Sigmoid colon (tissue), 4 donors: Measurements from ENCODE around the gene PAPOLA.

Experiments
- EP300 ChIP-seq, 4 donors: sonication (generic); formaldehyde crosslinking; IDR thresholded peaks; one replicate each; pipeline ENCODE4 v1.6.1; 2017; ENCODE audit warnings: antibody characterized with exemption in 4 of 4
- POLR2A ChIP-seq, 2 donors: fragments of 450-650 bp; IDR thresholded peaks; one replicate each; pipeline ENCODE4 v1.6.1; 2016; ENCODE audit warnings: antibody characterized with exemption in 2 of 2, mild to moderate bottlenecking in 2 of 2, moderate library complexity in 2 of 2
- POLR2AphosphoS5 ChIP-seq, 4 donors: sonication (generic); formaldehyde crosslinking; IDR thresholded peaks; one replicate each; pipeline ENCODE4 v1.6.1; 2017; ENCODE audit warnings: antibody characterized with exemption in 4 of 4
- TF ChIP-seq, protein P1 (sequence below), 4 experiments: fragments of 450-650 bp in 3 of 4; fragments of 200-600 bp in 1 of 4; IDR thresholded peaks; one replicate each; pipeline ENCODE4 v1.5.1; 2016 to 2019; ENCODE audit warnings: antibody characterized with exemption in 4 of 4, mild to moderate bottlenecking in 3 of 4, moderate library complexity in 2 of 4

DNA sequence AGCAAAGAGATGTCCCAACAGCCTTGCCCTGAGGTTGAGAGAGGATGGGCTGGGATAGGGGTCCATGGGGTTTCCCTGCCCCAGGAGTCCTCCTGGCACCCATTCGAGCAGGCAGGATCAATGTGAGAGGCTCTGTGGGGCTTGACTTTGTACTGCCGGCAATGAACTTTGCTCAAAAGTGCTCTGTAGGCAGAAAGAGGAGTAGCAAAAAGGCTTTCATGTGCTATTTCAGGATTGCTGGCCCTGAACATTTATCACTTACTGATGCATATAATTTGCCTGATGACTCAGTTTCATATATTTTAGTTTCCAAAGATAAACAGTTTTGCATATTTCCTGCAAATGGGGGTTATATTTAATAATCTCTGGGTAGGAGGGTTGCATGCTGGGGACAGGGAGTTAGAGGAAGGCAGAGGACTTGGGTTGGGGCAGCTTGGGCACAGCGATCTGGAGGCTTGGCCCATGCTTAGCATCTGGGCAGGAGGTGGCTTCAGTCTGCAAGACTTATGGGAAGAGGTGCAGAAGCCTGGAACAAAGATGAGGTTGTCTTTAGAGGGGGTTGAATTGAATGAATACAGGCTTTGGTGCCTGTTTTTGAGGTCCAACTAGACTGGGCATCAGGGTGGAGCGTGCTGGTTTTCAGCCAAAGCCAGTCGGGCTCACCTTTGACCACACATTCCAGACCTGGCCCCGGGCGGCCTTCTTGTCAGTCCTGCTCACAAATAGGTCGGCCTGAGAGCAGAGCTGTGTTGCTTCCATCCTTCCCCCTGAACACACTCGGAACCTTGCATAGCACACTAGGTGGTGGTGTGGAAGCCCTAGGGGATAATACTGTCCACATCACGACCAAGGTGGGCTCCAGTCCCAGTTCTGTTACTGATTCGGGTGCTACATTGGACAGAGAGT is 101.4 kb downstream of the PAPOLA start:
- no peak for TF ChIP-seq POLR2AphosphoS5 (IDR thresholded peaks at IDR 0.05)
- no peak for TF ChIP-seq POLR2A (IDR thresholded peaks at IDR 0.05)
- TF ChIP-seq, protein P1, sequence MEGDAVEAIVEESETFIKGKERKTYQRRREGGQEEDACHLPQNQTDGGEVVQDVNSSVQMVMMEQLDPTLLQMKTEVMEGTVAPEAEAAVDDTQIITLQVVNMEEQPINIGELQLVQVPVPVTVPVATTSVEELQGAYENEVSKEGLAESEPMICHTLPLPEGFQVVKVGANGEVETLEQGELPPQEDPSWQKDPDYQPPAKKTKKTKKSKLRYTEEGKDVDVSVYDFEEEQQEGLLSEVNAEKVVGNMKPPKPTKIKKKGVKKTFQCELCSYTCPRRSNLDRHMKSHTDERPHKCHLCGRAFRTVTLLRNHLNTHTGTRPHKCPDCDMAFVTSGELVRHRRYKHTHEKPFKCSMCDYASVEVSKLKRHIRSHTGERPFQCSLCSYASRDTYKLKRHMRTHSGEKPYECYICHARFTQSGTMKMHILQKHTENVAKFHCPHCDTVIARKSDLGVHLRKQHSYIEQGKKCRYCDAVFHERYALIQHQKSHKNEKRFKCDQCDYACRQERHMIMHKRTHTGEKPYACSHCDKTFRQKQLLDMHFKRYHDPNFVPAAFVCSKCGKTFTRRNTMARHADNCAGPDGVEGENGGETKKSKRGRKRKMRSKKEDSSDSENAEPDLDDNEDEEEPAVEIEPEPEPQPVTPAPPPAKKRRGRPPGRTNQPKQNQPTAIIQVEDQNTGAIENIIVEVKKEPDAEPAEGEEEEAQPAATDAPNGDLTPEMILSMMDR (IDR thresholded peaks at IDR 0.05): no peak
- no peak for TF ChIP-seq EP300 (IDR thresholded peaks at IDR 0.05)
